ENCODE measurements around the gene PPCDC.
A peak's percentile ranks its signal among the peaks of the same experiment; 100 is the strongest.

PPCDC gene

DNA sequence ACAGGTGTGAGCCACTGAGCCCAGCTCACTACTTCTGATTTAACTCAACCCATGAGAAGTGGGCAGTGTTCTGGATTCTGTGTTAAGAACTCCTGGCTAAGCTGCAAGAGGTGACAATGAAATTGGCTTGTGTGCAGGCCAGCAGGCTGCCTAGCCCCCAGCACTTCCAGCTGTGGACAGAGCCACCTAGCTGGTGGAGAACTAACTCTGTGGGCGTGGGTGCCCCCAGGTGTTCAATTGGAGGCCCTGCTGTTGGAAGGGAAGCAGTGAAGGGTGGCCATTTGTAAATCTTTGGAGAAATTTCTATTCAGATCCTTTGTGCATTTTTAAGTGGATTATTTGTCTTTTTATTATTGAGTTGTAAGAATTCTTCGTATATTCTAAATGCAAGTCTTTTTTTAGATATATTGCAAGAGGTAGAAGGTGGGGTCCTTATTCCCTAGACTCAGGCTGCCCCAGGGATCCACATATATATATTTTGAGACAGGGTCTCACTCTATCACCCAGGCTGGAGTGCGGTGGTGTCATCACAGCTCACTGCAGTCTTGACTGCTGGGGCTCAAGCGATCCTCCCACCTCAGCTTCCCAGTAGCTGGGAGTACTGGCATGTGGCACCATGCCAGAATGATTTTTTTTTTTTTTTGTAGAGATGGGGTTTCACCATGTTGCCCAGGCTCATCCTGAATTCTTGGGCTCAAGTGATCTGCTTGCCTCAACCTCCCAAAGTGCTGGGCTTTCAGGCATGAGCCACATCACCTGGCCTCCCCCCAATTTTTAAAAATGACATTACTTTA lies 35.2 kb upstream of the PPCDC start:
- Histone ChIP-seq H3K9me3 (ENCODE audit: insufficient read depth, low read length) (no peaks in the 10 kb centered on the region), H3K4me1 (ENCODE audit: insufficient read depth, insufficient read length) (no peaks in the 10 kb centered on the region), H3K36me3 (ENCODE audit: insufficient read depth, insufficient read length, low read length) (no peaks in the 10 kb centered on the region), H3K27me3 (ENCODE audit: insufficient read depth, insufficient read length) (peaks cover 12% of the 10 kb centered on the region), H3K4me3 (ENCODE audit: insufficient read length, low read depth) (no peak overlapping the region), H3K9ac (ENCODE audit: insufficient read length, low read depth) (no peak overlapping the region)
- DNase-seq (ENCODE audit: low read depth, low spot score), result peak; percentile 30
- TF ChIP-seq ZNF274 (IDR thresholded peaks at IDR 0.05; ENCODE audit: low read depth, low read length) (no peak), SUZ12 (IDR thresholded peaks at IDR 0.05; ENCODE audit: extremely low read depth, insufficient read depth, insufficient read length) (no peak), YY1 (IDR thresholded peaks at IDR 0.05; ENCODE audit: insufficient read depth, insufficient read length) (no peak)

DNA sequence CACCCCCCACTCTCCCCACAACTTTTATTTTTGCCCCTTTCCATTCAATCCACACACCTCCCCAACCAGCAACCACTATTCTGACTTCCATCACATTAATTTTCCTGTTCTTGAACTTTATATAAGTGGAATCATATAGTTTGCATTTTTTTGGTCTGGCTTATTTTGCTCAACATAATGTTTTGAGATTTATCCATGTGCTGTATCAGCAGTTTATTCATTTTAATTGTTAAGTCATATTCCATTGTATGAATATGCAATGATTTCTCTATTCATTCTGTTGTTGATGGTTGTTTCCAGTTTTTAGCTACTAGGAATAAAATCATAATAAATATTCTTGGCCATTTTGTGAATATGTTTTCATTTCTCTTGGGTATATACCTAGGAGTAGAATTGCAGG lies 33.9 kb upstream of the PPCDC start:
- DNase-seq (ENCODE audit: low read depth, low spot score), result no peak
- TF ChIP-seq YY1 (IDR thresholded peaks at IDR 0.05; ENCODE audit: insufficient read depth, insufficient read length) (no peak), SUZ12 (IDR thresholded peaks at IDR 0.05; ENCODE audit: extremely low read depth, insufficient read depth, insufficient read length) (no peak), ZNF274 (IDR thresholded peaks at IDR 0.05; ENCODE audit: low read depth, low read length) (no peak)
- Histone ChIP-seq H3K4me1 (ENCODE audit: insufficient read depth, insufficient read length) (no peaks in the 10 kb centered on the region), H3K9me3 (ENCODE audit: insufficient read depth, low read length) (no peaks in the 10 kb centered on the region), H3K9ac (ENCODE audit: insufficient read length, low read depth) (no peak overlapping the region), H3K36me3 (ENCODE audit: insufficient read depth, insufficient read length, low read length) (no peaks in the 10 kb centered on the region), H3K27me3 (ENCODE audit: insufficient read depth, insufficient read length) (peaks cover 24% of the 10 kb centered on the region), H3K4me3 (ENCODE audit: insufficient read length, low read depth) (no peak overlapping the region)

GRCh38 chr15:74992619-74993018 lies 30.8 kb upstream of the PPCDC start:
- TF ChIP-seq SUZ12 (IDR thresholded peaks at IDR 0.05; ENCODE audit: extremely low read depth, insufficient read depth, insufficient read length), result no peak
- no peak for TF ChIP-seq YY1 (IDR thresholded peaks at IDR 0.05; ENCODE audit: insufficient read depth, insufficient read length)
- Histone ChIP-seq H3K36me3 (ENCODE audit: insufficient read depth, insufficient read length, low read length) (no peaks in the 10 kb centered on the region), H3K4me3 (ENCODE audit: insufficient read length, low read depth) (no peak overlapping the region), H3K4me1 (ENCODE audit: insufficient read depth, insufficient read length) (no peaks in the 10 kb centered on the region), H3K9ac (ENCODE audit: insufficient read length, low read depth) (no peak overlapping the region), H3K9me3 (ENCODE audit: insufficient read depth, low read length) (no peaks in the 10 kb centered on the region), H3K27me3 (ENCODE audit: insufficient read depth, insufficient read length) (peaks cover 50% of the 10 kb centered on the region)
- DNase-seq (ENCODE audit: low read depth, low spot score), result no peak

DNA sequence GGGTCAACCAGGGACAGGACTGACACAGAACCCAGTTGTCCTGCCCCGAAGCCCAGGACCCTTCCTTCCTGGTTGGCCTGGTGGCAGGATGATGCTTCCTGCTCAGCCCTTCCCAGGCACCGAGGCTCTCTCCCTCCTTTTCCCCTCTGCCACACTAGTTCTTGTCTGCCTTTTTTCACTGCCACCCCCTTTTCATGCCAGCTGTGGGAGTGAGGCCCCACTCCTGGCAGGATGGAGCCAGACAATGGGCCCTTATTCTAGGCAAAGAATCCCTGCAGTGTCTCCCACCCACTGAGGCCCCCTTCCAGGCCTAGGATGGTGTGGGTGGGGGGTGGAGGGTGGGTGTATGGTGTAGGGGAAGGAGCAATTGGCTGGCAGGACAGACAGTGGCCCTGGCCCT lies 29.2 kb upstream of the PPCDC start:
- Histone ChIP-seq H3K4me3 (ENCODE audit: insufficient read length, low read depth) (no peak overlapping the region), H3K4me1 (ENCODE audit: insufficient read depth, insufficient read length) (no peaks in the 10 kb centered on the region), H3K27me3 (ENCODE audit: insufficient read depth, insufficient read length) (peaks cover 52% of the 10 kb centered on the region), H3K9ac (ENCODE audit: insufficient read length, low read depth) (no peak overlapping the region), H3K9me3 (ENCODE audit: insufficient read depth, low read length) (no peaks in the 10 kb centered on the region), H3K36me3 (ENCODE audit: insufficient read depth, insufficient read length, low read length) (no peaks in the 10 kb centered on the region)
- DNase-seq (ENCODE audit: low read depth, low spot score), result no peak
- no peak for TF ChIP-seq YY1 (IDR thresholded peaks at IDR 0.05; ENCODE audit: insufficient read depth, insufficient read length)
- no peak for TF ChIP-seq ZNF274 (IDR thresholded peaks at IDR 0.05; ENCODE audit: low read depth, low read length)
- no peak for TF ChIP-seq SUZ12 (IDR thresholded peaks at IDR 0.05; ENCODE audit: extremely low read depth, insufficient read depth, insufficient read length)

- no peak overlapping the region for H3K9ac ChIP-seq (ENCODE audit: insufficient read length, low read depth)
- no peaks in the 10 kb centered on the region for H3K36me3 ChIP-seq (ENCODE audit: insufficient read depth, insufficient read length, low read length)
- no peak overlapping the region for H3K4me3 ChIP-seq (ENCODE audit: insufficient read length, low read depth)
- TF ChIP-seq YY1 (IDR thresholded peaks at IDR 0.05; ENCODE audit: insufficient read depth, insufficient read length), result no peak
- TF ChIP-seq ZNF274 (IDR thresholded peaks at IDR 0.05; ENCODE audit: low read depth, low read length), result no peak
- TF ChIP-seq SUZ12 (IDR thresholded peaks at IDR 0.05; ENCODE audit: extremely low read depth, insufficient read depth, insufficient read length), result no peak
- no peaks in the 10 kb centered on the region for H3K4me1 ChIP-seq (ENCODE audit: insufficient read depth, insufficient read length)
- no peaks in the 10 kb centered on the region for H3K9me3 ChIP-seq (ENCODE audit: insufficient read depth, low read length)
- no peak for DNase-seq (ENCODE audit: low read depth, low spot score)
- peaks cover 52% of the 10 kb centered on the region for H3K27me3 ChIP-seq (ENCODE audit: insufficient read depth, insufficient read length)
Observed at GRCh38 chr15:74994685-74995084, 28.7 kb upstream of the PPCDC start.

GRCh38 chr15:74995182-74995778 lies 28.1 kb upstream of the PPCDC start, which contains the start of gene SCAMP5:
SCAMP5 (plus strand) TSS chr15:74995563; CDS start chr15:75011840, 16,277 bp downstream.
- Histone ChIP-seq H3K9me3 (ENCODE audit: insufficient read depth, low read length) (no peaks in the 10 kb centered on the region), H3K4me3 (ENCODE audit: insufficient read length, low read depth) (peak within 1 kb of the TSS; percentile 69), H3K9ac (ENCODE audit: insufficient read length, low read depth) (peak within 1 kb of the TSS; percentile 88), H3K4me1 (ENCODE audit: insufficient read depth, insufficient read length) (no peaks in the 10 kb centered on the region), H3K27me3 (ENCODE audit: insufficient read depth, insufficient read length) (peaks cover 52% of the 10 kb centered on the region), H3K36me3 (ENCODE audit: insufficient read depth, insufficient read length, low read length) (no peaks in the 10 kb centered on the region)
- TF ChIP-seq SUZ12 (IDR thresholded peaks at IDR 0.05; ENCODE audit: extremely low read depth, insufficient read depth, insufficient read length) (no peak), ZNF274 (IDR thresholded peaks at IDR 0.05; ENCODE audit: low read depth, low read length) (no peak), YY1 (IDR thresholded peaks at IDR 0.05; ENCODE audit: insufficient read depth, insufficient read length) (no peak)
- peak; percentile 94 for DNase-seq (ENCODE audit: low read depth, low spot score)
